Naive B cell (primary cell): ENCODE data around the gene KRT75. TPM values are rescaled to one million over a fixed set of nuclear protein-coding genes. Genes with fewer than 3 reads are reported as not detected.

ENCODE experiments used
- ATAC-seq, 2 donors: fragments of 150-1000 bp; cut with Tn5 transposase; 2 replicates each; pipeline ENCODE4 v1.10.0; 2021; ENCODE audit warnings: low read depth in 2 of 2, mild to moderate bottlenecking in 2 of 2, moderate library complexity in 2 of 2
- DNase-seq: peaks from one replicate; pipeline ENCODE4 v3.0.0; 2022
- H3K27ac Mint-ChIP-seq, 6 donors: one replicate each; pipeline ENCODE4 v1.8.0; 2020 to 2022; ENCODE audit warnings: mild to moderate bottlenecking in 6 of 6, mixed read lengths in 6 of 6, moderate library complexity in 5 of 6, inconsistent platforms in 2 of 6
- H3K27me3 Mint-ChIP-seq, 3 donors: one replicate each; pipeline ENCODE4 v1.8.0; 2021 to 2022; ENCODE audit warnings: mixed read lengths in 3 of 3, mild to moderate bottlenecking in 1 of 3
- H3K36me3 Mint-ChIP-seq, 2 donors: one replicate each; pipeline ENCODE4 v1.8.0; 2020 to 2022; ENCODE audit warnings: mixed read lengths in 2 of 2, inconsistent platforms in 1 of 2, mild to moderate bottlenecking in 1 of 2
- H3K4me1 Mint-ChIP-seq, 3 donors: one replicate each; pipeline ENCODE4 v1.8.0; 2020 to 2022; ENCODE audit warnings: mixed read lengths in 3 of 3, inconsistent platforms in 1 of 3, mild to moderate bottlenecking in 1 of 3, moderate library complexity in 1 of 3
- H3K4me3 Mint-ChIP-seq, 8 donors: one replicate each; pipeline ENCODE4 v1.8.0; 2020 to 2022; ENCODE audit warnings: mild to moderate bottlenecking in 8 of 8, mixed read lengths in 8 of 8, moderate library complexity in 8 of 8, inconsistent platforms in 2 of 8
- H3K9me3 Mint-ChIP-seq, 7 donors: one replicate each; pipeline ENCODE4 v1.8.0; 2020 to 2022; ENCODE audit warnings: mixed read lengths in 7 of 7, mild to moderate bottlenecking in 5 of 7, inconsistent platforms in 2 of 7, moderate library complexity in 1 of 7
- polyA plus RNA-seq, 6 donors: library from polyadenylated mRNA; unstranded; fragments of 300-500 nt; fragmentation: Illumina TruSeq; gene quantifications; one replicate each; pipeline ENCODE4 v1.2.3, GENCODE V29; 2021; ENCODE audit warnings: low read depth in 6 of 6

KRT75 gene
- polyA plus RNA-seq, 6 donors from 2014 or later: not detected

DNA sequence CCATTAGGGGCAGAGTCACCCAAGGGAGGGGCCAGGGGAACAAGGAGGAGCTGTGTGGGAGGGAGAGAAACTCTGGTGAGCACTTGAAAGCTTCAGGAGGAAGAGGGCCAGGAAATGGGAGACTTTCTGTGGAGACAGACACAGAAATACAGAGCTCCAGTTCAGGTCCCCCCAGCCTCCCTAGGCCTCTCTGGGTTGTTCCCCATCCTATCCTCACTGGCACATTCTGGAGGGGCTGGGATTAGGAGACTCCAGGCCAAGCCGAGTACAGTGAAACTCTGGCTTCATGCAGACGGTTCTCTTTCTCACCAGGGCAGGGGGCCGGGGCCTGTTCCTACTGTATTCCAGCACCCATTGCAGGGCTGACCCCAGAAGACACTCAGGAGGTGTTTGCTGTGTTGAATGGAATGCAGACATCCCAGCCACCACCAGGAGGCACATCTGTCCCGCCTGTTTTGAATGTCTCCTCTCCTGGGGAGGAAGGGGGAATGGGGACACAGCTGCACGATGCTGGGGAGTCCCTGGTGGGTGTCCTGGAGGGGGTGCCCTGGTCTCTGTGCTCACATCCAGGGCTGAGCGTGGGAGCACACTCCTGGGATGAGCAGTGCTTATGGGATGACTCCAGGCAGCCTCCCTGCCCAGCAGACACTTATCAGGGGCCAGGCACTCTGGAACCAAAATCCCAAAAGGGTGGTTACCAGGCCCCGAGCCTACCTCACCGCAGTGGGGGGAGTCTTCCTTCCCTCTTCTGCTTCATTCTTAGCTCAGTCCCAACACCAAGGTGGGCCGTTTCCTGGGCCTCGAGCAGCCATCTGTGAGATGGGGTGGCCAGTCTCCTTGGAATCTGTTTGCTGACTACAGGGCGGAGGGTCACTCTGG lies 43.2 kb downstream of the KRT75 start:
- DNase-seq: no peak
- Mint-ChIP-seq H3K9me3 (no peaks in the 10 kb centered on the region), H3K27me3 (peaks cover 0 to 32% (median 15%) of the 10 kb centered on the region in 3 donors), H3K4me3 (no peak overlapping the region), H3K36me3 (no peaks in the 10 kb centered on the region), H3K4me1 (no peaks in the 10 kb centered on the region), H3K27ac (no peak overlapping the region)
- no peak for ATAC-seq

DNA sequence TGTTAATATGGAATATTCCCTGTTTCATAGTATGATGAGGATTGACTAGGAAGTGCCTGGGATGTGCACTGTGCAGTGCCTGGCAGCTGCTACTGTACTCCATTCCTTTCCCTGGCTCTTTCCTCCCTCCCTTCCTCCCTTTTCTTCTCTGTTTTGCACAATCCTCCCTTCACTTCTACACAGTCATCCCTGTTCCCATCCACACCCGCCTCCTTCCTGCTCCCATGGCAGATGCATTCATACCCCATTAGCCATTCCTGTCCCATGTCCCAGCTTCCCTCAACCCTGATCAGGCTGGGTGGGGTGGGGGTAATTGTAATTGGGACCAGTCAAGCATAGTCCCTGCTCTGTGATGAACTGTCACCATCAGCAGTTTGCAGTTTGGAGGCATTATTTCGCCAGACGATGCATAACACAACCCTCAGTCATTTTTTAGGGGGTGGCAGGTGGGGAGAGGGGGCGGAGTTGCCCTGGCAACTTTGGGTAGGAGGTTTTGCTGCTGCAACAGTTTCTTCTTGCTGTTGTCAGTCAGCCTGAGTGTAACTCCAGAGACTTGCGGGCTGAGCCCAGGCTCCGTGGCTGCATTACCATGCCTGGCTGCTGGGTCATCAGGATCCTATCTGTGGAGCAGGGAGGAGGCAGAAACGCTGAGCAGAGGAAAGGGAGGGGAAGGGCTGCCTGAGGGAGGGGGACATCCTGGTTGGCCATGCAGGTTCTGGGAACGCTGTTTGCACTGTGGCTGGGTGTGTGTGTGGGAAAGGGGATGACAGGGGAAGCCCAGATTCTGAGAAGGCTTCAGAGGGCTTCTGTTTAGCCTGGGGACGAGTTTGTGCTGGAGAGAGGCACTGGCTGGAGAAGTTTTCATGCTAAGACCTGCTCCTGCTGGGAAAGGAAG lies 44.6 kb downstream of the KRT75 start:
- H3K36me3 Mint-ChIP-seq: no peaks in the 10 kb centered on the region
- ATAC-seq (no peak), DNase-seq (no peak)
- H3K4me3 Mint-ChIP-seq: no peak overlapping the region
- H3K27ac Mint-ChIP-seq: no peak overlapping the region
- no peaks in the 10 kb centered on the region for H3K9me3 Mint-ChIP-seq
- peaks cover 0 to 25% (median 7%) of the 10 kb centered on the region in 3 donors for H3K27me3 Mint-ChIP-seq
- H3K4me1 Mint-ChIP-seq: no peaks in the 10 kb centered on the region

- Mint-ChIP-seq H3K27me3 (peaks cover 0 to 17% (median 7%) of the 10 kb centered on the region in 3 donors), H3K4me1 (peaks cover 0 to 2% (median 0%) of the 10 kb centered on the region in 3 donors), H3K27ac (no peak overlapping the region), H3K9me3 (no peaks in the 10 kb centered on the region), H3K36me3 (no peaks in the 10 kb centered on the region), H3K4me3 (no peak overlapping the region)
- no peak for ATAC-seq
- no peak for DNase-seq
These were observed 46.3 kb downstream of the KRT75 start for GRCh38 chr12:52387859-52388258.

GRCh38 chr12:52385226-52385702 lies 48.9 kb downstream of the KRT75 start, which contains the start of gene KRT84:
KRT84 (minus strand) TSS chr12:52385652; CDS start chr12:52385585, 67 bp downstream.
- ATAC-seq (no peak), DNase-seq (no peak)
- Mint-ChIP-seq H3K27ac (no peak within 1 kb of the TSS), H3K4me3 (no peak within 1 kb of the TSS), H3K36me3 (no peaks in the 10 kb centered on the region), H3K27me3 (peaks cover 0 to 9% (median 8%) of the 10 kb centered on the region in 3 donors), H3K4me1 (peaks cover 0 to 5% (median 0%) of the 10 kb centered on the region in 3 donors), H3K9me3 (no peaks in the 10 kb centered on the region)

- no peaks in the 10 kb centered on the region for H3K9me3 Mint-ChIP-seq
- no peak overlapping the region for H3K27ac Mint-ChIP-seq
- no peak for ATAC-seq
These were observed 50.8 kb downstream of the KRT75 start for GRCh38 chr12:52383331-52383730.

GRCh38 chr12:52382854-52383253 lies 51.3 kb downstream of the KRT75 start:
- Mint-ChIP-seq H3K36me3 (no peaks in the 10 kb centered on the region), H3K27ac (no peak overlapping the region), H3K4me1 (peaks cover 0 to 5% (median 0%) of the 10 kb centered on the region in 3 donors), H3K4me3 (no peak overlapping the region), H3K9me3 (no peaks in the 10 kb centered on the region), H3K27me3 (peaks cover 0 to 20% (median 14%) of the 10 kb centered on the region in 3 donors)
- DNase-seq: no peak
- no peak for ATAC-seq

More at GRCh38 chr12:52383331-52383730, 50.8 kb downstream of the KRT75 start:
- Mint-ChIP-seq H3K36me3 (no peaks in the 10 kb centered on the region), H3K4me1 (peaks cover 0 to 5% (median 0%) of the 10 kb centered on the region in 3 donors), H3K4me3 (no peak overlapping the region), H3K27me3 (peaks cover 0 to 18% (median 14%) of the 10 kb centered on the region in 3 donors)
- DNase-seq: no peak

- ATAC-seq (no peak), DNase-seq (no peak)
- Mint-ChIP-seq H3K4me3 (no peak overlapping the region), H3K27me3 (peaks cover 13 to 36% (median 20%) of the 10 kb centered on the region in 3 donors), H3K9me3 (no peaks in the 10 kb centered on the region), H3K4me1 (peaks cover 0 to 5% (median 0%) of the 10 kb centered on the region in 3 donors), H3K36me3 (no peaks in the 10 kb centered on the region), H3K27ac (no peak overlapping the region)
These were observed 53.0 kb downstream of the KRT75 start for GRCh38 chr12:52381206-52381605.

GRCh38 chr12:52380271-52380694 lies 53.9 kb downstream of the KRT75 start:
- no peak for DNase-seq
- no peak overlapping the region for H3K4me3 Mint-ChIP-seq
- peaks cover 0 to 5% (median 0%) of the 10 kb centered on the region in 3 donors for H3K4me1 Mint-ChIP-seq
- no peak overlapping the region for H3K27ac Mint-ChIP-seq
- peaks cover 0 to 1% (median 0%) of the 10 kb centered on the region in 7 donors for H3K9me3 Mint-ChIP-seq
- H3K27me3 Mint-ChIP-seq: peaks cover 15 to 45% (median 24%) of the 10 kb centered on the region in 3 donors
- H3K36me3 Mint-ChIP-seq: no peaks in the 10 kb centered on the region
- ATAC-seq: no peak

DNA sequence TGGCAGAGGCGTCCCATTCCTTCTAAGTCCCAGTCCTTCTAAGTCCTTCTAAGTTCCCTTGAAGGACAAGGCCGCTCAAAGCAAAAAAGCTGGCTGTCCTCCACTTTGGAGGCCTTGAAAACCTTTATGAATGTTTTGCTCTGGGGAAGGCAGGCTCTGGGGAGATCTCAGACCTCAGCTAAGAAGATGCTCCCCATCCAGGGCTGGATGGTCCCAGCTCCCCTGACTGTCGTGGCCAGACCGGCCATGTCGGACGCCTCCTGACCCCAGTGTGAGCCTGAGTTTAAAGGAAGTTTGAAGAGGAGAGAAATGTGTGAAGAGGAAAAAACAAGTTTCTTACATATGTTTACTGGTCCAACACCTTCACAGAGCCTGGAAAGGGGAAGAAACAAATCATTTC lies 54.6 kb downstream of the KRT75 start:
- Mint-ChIP-seq H3K36me3 (no peaks in the 10 kb centered on the region), H3K4me1 (peaks cover 0 to 5% (median 0%) of the 10 kb centered on the region in 3 donors), H3K27me3 (peaks cover 17 to 46% (median 24%) of the 10 kb centered on the region in 3 donors), H3K4me3 (no peak overlapping the region), H3K9me3 (peaks cover 0 to 2% (median 0%) of the 10 kb centered on the region in 7 donors), H3K27ac (no peak overlapping the region)
- ATAC-seq: no peak
- DNase-seq: no peak

GRCh38 chr12:52378091-52378490 lies 56.1 kb downstream of the KRT75 start:
- Mint-ChIP-seq H3K4me1 (peaks cover 0 to 5% (median 0%) of the 10 kb centered on the region in 3 donors), H3K4me3 (no peak overlapping the region), H3K27me3 (peaks cover 17 to 46% (median 24%) of the 10 kb centered on the region in 3 donors), H3K9me3 (peaks cover 0 to 15% (median 7%) of the 10 kb centered on the region in 7 donors), H3K27ac (no peak overlapping the region), H3K36me3 (peaks cover 0 to 6% of the 10 kb centered on the region in 2 donors)
- DNase-seq (no peak), ATAC-seq (no peak)

DNA sequence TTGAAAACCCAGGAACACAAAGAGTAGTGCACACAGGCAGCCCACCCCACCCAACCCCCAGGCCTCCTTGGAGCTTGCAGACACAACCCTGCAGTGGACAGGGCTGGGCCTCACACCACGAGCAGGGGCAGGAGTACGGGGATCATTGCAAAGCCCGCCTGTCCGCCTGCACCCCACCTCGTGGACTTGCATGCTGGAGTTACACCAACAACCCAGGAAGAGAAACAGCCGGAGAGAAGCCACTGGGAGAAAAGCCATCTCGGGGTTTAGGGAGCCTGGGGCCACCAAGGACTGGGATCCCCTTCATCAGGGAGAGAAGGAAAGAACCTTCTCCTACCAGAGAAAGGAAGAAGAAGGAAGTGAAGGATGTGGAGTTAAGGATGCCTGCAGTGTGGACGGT lies 56.9 kb downstream of the KRT75 start:
- Mint-ChIP-seq H3K4me1 (no peaks in the 10 kb centered on the region), H3K4me3 (no peak overlapping the region), H3K9me3 (peaks cover 0 to 16% (median 7%) of the 10 kb centered on the region in 7 donors), H3K27me3 (peaks cover 18 to 46% (median 24%) of the 10 kb centered on the region in 3 donors), H3K27ac (no peak overlapping the region), H3K36me3 (peaks cover 0 to 6% of the 10 kb centered on the region in 2 donors)
- ATAC-seq: no peak
- DNase-seq: no peak
